ENCODE data around the gene GBX1. TPM values are rescaled to one million over a fixed set of nuclear protein-coding genes. Genes with fewer than 3 reads are reported as not detected.

The GBX1 gene
- polyA plus RNA-seq, 1 donor (not counting 4 experiments of a cell fraction or from before 2014, with no cell fraction given): not detected

DNA sequence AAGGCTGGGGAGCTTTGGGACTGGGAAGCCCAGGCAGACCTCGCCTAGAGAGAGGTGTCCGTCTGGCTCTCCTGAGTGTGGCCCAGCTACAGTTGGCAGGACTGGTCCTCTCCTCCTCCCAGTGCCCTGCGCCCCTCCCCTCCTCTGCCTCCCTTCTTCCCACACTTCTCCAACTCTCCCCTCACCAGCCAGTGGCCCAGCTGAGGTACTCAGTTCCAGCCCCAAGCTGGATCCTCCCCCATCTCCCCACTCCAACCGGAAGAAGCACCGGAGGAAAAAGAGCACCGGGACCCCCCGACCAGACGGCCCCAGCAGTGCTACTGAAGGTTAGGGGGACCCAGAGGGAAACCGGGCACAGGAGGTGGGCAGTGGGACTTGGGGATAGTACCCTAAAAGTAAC lies 27.7 kb downstream of the GBX1 start:
- Histone ChIP-seq H3K9ac (ENCODE audit: control insufficient read depth, extremely low read depth, insufficient read depth, low read length) (no peak overlapping the region), H4K20me1 (ENCODE audit: control insufficient read depth, extremely low read depth, insufficient read depth, low read length) (peaks cover 3% of the 10 kb centered on the region), H3K79me2 (ENCODE audit: control insufficient read depth, insufficient read depth, low read length) (no peaks in the 10 kb centered on the region), H3K9me3 (ENCODE audit: control insufficient read depth, low read depth, low read length) (no peaks in the 10 kb centered on the region), H3K36me3 (ENCODE audit: control insufficient read depth in 2 of 2, extremely low read depth in 1 of 2, insufficient read depth in 2 of 2, low read length in 2 of 2) (peaks cover 56 to 61% of the 10 kb centered on the region in 2 experiments), H2AFZ (ENCODE audit: control insufficient read depth, low read length) (no peak overlapping the region), H3K27me3 (ENCODE audit: control insufficient read depth, extremely low read depth, insufficient read depth, low read length) (no peaks in the 10 kb centered on the region), H3K9me1 (ENCODE audit: control insufficient read depth, extremely low read depth, insufficient read depth, low read length) (no peaks in the 10 kb centered on the region), H3K27ac (ENCODE audit: control insufficient read depth, insufficient read depth, low read length) (no peak overlapping the region), H3K4me3 (ENCODE audit: control insufficient read depth in 2 of 3, extremely low read depth in 1 of 3, insufficient read depth in 2 of 3, low read depth in 1 of 3, low read length in 3 of 3) (no peak overlapping the region), H3K4me2 (ENCODE audit: control insufficient read depth, extremely low read depth, insufficient read depth, low read depth, low read length) (no peak overlapping the region), H3K4me1 (ENCODE audit: control insufficient read depth, extremely low read depth, insufficient read depth, low read length) (peaks cover 5% of the 10 kb centered on the region)
- FAIRE-seq (no peak), DNase-seq (ENCODE audit: low read depth, low spot score) (no peak)
- TF ChIP-seq, protein P1, sequence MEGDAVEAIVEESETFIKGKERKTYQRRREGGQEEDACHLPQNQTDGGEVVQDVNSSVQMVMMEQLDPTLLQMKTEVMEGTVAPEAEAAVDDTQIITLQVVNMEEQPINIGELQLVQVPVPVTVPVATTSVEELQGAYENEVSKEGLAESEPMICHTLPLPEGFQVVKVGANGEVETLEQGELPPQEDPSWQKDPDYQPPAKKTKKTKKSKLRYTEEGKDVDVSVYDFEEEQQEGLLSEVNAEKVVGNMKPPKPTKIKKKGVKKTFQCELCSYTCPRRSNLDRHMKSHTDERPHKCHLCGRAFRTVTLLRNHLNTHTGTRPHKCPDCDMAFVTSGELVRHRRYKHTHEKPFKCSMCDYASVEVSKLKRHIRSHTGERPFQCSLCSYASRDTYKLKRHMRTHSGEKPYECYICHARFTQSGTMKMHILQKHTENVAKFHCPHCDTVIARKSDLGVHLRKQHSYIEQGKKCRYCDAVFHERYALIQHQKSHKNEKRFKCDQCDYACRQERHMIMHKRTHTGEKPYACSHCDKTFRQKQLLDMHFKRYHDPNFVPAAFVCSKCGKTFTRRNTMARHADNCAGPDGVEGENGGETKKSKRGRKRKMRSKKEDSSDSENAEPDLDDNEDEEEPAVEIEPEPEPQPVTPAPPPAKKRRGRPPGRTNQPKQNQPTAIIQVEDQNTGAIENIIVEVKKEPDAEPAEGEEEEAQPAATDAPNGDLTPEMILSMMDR (optimal IDR thresholded peaks at IDR 0.05 in 1 of 3, IDR thresholded peaks at IDR 0.05 in 1 of 3, conservative IDR thresholded peaks at IDR 0.05 in 1 of 3; ENCODE audit: extremely low read depth in 1 of 3, insufficient read depth in 2 of 3, low read length in 3 of 3): no peak
- TF ChIP-seq EZH2 (IDR thresholded peaks at IDR 0.05; ENCODE audit: low read length): no peak
- dilution Hi-C loops (cut with MboI; ENCODE audit: extremely low pct_ligation_motif_present, low sequenced_read_pairs): no loop called here

DNA sequence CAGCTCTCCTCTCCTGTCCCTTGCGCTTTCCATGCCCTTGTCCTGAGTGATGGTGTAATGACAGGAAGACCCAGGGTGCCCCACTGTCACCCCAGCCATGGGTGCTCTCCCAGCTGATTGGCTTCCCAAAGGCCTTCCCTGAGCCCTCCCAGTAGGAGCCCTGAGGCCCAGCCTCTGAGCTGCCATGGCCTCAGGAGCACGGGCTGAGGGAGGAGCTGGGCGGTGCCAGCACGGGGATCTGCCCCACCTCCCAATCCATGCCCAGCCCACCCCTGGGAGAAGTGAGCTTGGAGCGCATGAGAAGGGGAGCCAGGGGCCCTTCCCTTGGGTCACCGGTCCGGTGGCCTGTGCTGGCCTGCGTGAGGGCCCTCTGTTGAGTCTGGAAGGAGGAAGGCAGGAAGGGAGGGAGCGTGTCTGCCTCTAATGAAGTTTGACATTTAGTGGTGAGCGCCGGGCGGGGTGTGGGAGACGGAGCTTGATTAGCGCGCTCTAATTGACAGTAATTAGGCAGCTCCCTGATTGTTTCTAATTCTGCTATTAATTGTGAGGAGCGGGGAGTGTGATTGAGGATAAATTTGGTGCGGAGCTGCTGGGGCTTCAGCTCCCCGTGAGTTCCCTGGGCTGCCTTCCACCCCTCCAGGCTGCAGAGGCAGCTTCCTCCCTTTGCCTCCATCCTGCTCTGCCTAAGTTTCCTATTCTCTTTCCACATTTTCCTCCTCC lies 28.3 kb downstream of the GBX1 start:
- Histone ChIP-seq H3K9ac (ENCODE audit: control insufficient read depth, extremely low read depth, insufficient read depth, low read length) (no peak overlapping the region), H3K4me2 (ENCODE audit: control insufficient read depth, extremely low read depth, insufficient read depth, low read depth, low read length) (no peak overlapping the region), H4K20me1 (ENCODE audit: control insufficient read depth, extremely low read depth, insufficient read depth, low read length) (peaks cover 3% of the 10 kb centered on the region), H2AFZ (ENCODE audit: control insufficient read depth, low read length) (no peak overlapping the region), H3K4me1 (ENCODE audit: control insufficient read depth, extremely low read depth, insufficient read depth, low read length) (peaks cover 2% of the 10 kb centered on the region), H3K27ac (ENCODE audit: control insufficient read depth, insufficient read depth, low read length) (no peak overlapping the region), H3K27me3 (ENCODE audit: control insufficient read depth, extremely low read depth, insufficient read depth, low read length) (no peaks in the 10 kb centered on the region), H3K9me1 (ENCODE audit: control insufficient read depth, extremely low read depth, insufficient read depth, low read length) (no peaks in the 10 kb centered on the region), H3K79me2 (ENCODE audit: control insufficient read depth, insufficient read depth, low read length) (no peaks in the 10 kb centered on the region), H3K9me3 (ENCODE audit: control insufficient read depth, low read depth, low read length) (no peaks in the 10 kb centered on the region), H3K4me3 (ENCODE audit: control insufficient read depth in 2 of 3, extremely low read depth in 1 of 3, insufficient read depth in 2 of 3, low read depth in 1 of 3, low read length in 3 of 3) (no peak overlapping the region), H3K36me3 (ENCODE audit: control insufficient read depth in 2 of 2, extremely low read depth in 1 of 2, insufficient read depth in 2 of 2, low read length in 2 of 2) (peaks cover 60 to 63% of the 10 kb centered on the region in 2 experiments)
- dilution Hi-C loops (cut with MboI; ENCODE audit: extremely low pct_ligation_motif_present, low sequenced_read_pairs): no loop called here
- no peak for DNase-seq (ENCODE audit: low read depth, low spot score)
- TF ChIP-seq, protein P1 (optimal IDR thresholded peaks at IDR 0.05 in 1 of 3, IDR thresholded peaks at IDR 0.05 in 1 of 3, conservative IDR thresholded peaks at IDR 0.05 in 1 of 3; ENCODE audit: extremely low read depth in 1 of 3, insufficient read depth in 2 of 3, low read length in 3 of 3): no peak
- TF ChIP-seq EZH2 (IDR thresholded peaks at IDR 0.05; ENCODE audit: low read length): no peak
- FAIRE-seq: no peak
